OCI-LY3 (cell line): Measurements from ENCODE around the gene CYP39A1.

ENCODE experiments used
- H2AFZ ChIP-seq: fragments of 200-600, 300-600 bp; shearing (Covaris generic); 2 replicates; pipeline ENCODE4 v1.6.0; 2014; ENCODE audit warnings: antibody characterized with exemption, low read depth, low read length
- H3K27ac ChIP-seq: fragments of 200-600, 300-600 bp; sonication (generic); 2 replicates; pipeline ENCODE4 v1.5.1; 2014; ENCODE audit warnings: mild to moderate bottlenecking, low read length, moderate library complexity, mixed read lengths
- H3K27me3 ChIP-seq: fragments of 200-600, 300-600 bp; sonication (generic); 2 replicates; pipeline ENCODE4 v1.6.1; 2014; ENCODE audit warnings: low read depth, low read length, mixed read lengths
- H3K36me3 ChIP-seq: fragments of 200-600, 300-600 bp; sonication (generic); replicated peaks from 2 replicates; pipeline ENCODE3; 2014; ENCODE audit warnings: low read depth, low read length, mixed read lengths
- H3K4me1 ChIP-seq: fragments of 300-600, 200-600 bp; sonication (generic); 2 replicates; pipeline ENCODE4 v1.6.1; 2014; ENCODE audit warnings: low read length, mixed read lengths
- H3K4me2 ChIP-seq: fragments of 200-600, 300-600 bp; sonication (generic); 2 replicates; pipeline ENCODE4 v1.6.1; 2014; ENCODE audit warnings: low read length, mixed read lengths
- H3K4me3 ChIP-seq: fragments of 300-600, 200-600 bp; sonication (generic); 2 replicates; pipeline ENCODE4 v1.5.1; 2014; ENCODE audit warnings: antibody characterized with exemption, mild to moderate bottlenecking, low read length, moderate library complexity
- H3K79me2 ChIP-seq: fragments of 300-600, 200-600 bp; shearing (Covaris generic); 2 replicates; pipeline ENCODE4 v1.6.1; 2014; ENCODE audit warnings: mild to moderate bottlenecking, low read length, mixed read lengths
- H3K9ac ChIP-seq: fragments of 300-600, 200-600 bp; shearing (Covaris generic); 2 replicates; pipeline ENCODE4 v1.6.0; 2014; ENCODE audit warnings: mild to moderate bottlenecking, low read length, moderate library complexity
- H3K9me3 ChIP-seq: fragments of 200-600, 300-600 bp; shearing (Covaris generic); 2 replicates; pipeline ENCODE4 v1.6.1; 2014; ENCODE audit warnings: low read length, mixed read lengths; ENCODE audit not compliant: insufficient read depth
- H4K20me1 ChIP-seq: fragments of 200-600, 300-600 bp; sonication (generic); 2 replicates; pipeline ENCODE4 v1.6.1; 2016; ENCODE audit warnings: low read length, mixed read lengths; ENCODE audit not compliant: insufficient read depth
- CTCF ChIP-seq: fragments of 200-600, 300-600 bp; sonication (generic); IDR thresholded peaks from 2 replicates; pipeline ENCODE4 v1.5.1; 2014; ENCODE audit warnings: antibody characterized with exemption, low read length, low read depth
- EZH2phosphoT487 ChIP-seq: fragments of 200-600 bp; shearing (Covaris generic); IDR thresholded peaks from 2 replicates; pipeline ENCODE4 v1.6.1; 2018; ENCODE audit warnings: antibody characterized with exemption, mixed run types, low read depth

Gene CYP39A1

GRCh38 chr6:46689657-46690056, 37.0 kb upstream of the CYP39A1 start:
- Histone ChIP-seq H3K4me1 (no peaks in the 10 kb centered on the region), H3K27me3 (peaks cover 26% of the 10 kb centered on the region), H3K9me3 (no peaks in the 10 kb centered on the region), H3K4me2 (no peak overlapping the region), H2AFZ (no peak overlapping the region), H3K36me3 (no peaks in the 10 kb centered on the region), H3K79me2 (no peaks in the 10 kb centered on the region), H4K20me1 (no peaks in the 10 kb centered on the region), H3K9ac (no peak overlapping the region), H3K4me3 (no peak overlapping the region), H3K27ac (no peak overlapping the region)
- no peak for TF ChIP-seq EZH2phosphoT487
- TF ChIP-seq CTCF: no peak

- Histone ChIP-seq H3K4me3 (no peak overlapping the region), H3K9me3 (no peaks in the 10 kb centered on the region), H3K4me2 (no peak overlapping the region), H3K9ac (no peak overlapping the region), H3K36me3 (no peaks in the 10 kb centered on the region), H2AFZ (no peak overlapping the region), H3K27me3 (peaks cover 25% of the 10 kb centered on the region), H3K79me2 (no peaks in the 10 kb centered on the region), H3K4me1 (no peaks in the 10 kb centered on the region), H4K20me1 (no peaks in the 10 kb centered on the region), H3K27ac (no peak overlapping the region)
- TF ChIP-seq EZH2phosphoT487: no peak
Observed at GRCh38 chr6:46688966-46689335, 36.3 kb upstream of the CYP39A1 start.

- H3K4me2 ChIP-seq: no peak overlapping the region
- H3K9me3 ChIP-seq: no peaks in the 10 kb centered on the region
- no peak for TF ChIP-seq CTCF
- TF ChIP-seq EZH2phosphoT487: no peak
- no peaks in the 10 kb centered on the region for H3K4me1 ChIP-seq
- H2AFZ ChIP-seq: no peak overlapping the region
- H3K9ac ChIP-seq: no peak overlapping the region
- no peak overlapping the region for H3K27ac ChIP-seq
- H3K36me3 ChIP-seq: no peaks in the 10 kb centered on the region
- H3K4me3 ChIP-seq: no peak overlapping the region
- H4K20me1 ChIP-seq: no peaks in the 10 kb centered on the region
- no peaks in the 10 kb centered on the region for H3K79me2 ChIP-seq
- H3K27me3 ChIP-seq: peaks cover 19% of the 10 kb centered on the region
Observed at GRCh38 chr6:46688117-46688965, 35.7 kb upstream of the CYP39A1 start.

- Histone ChIP-seq H3K4me3 (no peak within 1 kb of the TSS), H3K36me3 (no peaks in the 10 kb centered on the region), H4K20me1 (no peaks in the 10 kb centered on the region), H2AFZ (no peak within 1 kb of the TSS), H3K9me3 (no peaks in the 10 kb centered on the region), H3K27me3 (peaks cover 13% of the 10 kb centered on the region), H3K27ac (no peak within 1 kb of the TSS), H3K9ac (no peak within 1 kb of the TSS), H3K79me2 (no peaks in the 10 kb centered on the region), H3K4me2 (no peak within 1 kb of the TSS), H3K4me1 (no peaks in the 10 kb centered on the region)
- no peak for TF ChIP-seq EZH2phosphoT487
- TF ChIP-seq CTCF: no peak
Observed at GRCh38 chr6:46687619-46688097, 35.0 kb upstream of the CYP39A1 start, which contains the start of gene TDRD6. TDRD6 (plus strand) TSS chr6:46687885; CDS start chr6:46688129, 244 bp downstream.
